NCI-H82 treated with DMSO at 0.1 percent for 48 hours (cell line): Measurements from ENCODE around the gene KLHL28.

Source experiments
- DNase-seq: peaks from one replicate; lab custom pipeline; 2025; ENCODE audit not compliant: unreplicated experiment; lab: John Stamatoyannopoulos, UW

Gene KLHL28, protein sequence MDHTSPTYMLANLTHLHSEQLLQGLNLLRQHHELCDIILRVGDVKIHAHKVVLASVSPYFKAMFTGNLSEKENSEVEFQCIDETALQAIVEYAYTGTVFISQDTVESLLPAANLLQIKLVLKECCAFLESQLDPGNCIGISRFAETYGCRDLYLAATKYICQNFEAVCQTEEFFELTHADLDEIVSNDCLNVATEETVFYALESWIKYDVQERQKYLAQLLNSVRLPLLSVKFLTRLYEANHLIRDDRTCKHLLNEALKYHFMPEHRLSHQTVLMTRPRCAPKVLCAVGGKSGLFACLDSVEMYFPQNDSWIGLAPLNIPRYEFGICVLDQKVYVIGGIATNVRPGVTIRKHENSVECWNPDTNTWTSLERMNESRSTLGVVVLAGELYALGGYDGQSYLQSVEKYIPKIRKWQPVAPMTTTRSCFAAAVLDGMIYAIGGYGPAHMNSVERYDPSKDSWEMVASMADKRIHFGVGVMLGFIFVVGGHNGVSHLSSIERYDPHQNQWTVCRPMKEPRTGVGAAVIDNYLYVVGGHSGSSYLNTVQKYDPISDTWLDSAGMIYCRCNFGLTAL

GRCh38 chr14:44961554-44962333 lies at the start of gene KLHL28, which contains the start of gene TOGARAM1:
Gene KLHL28 (minus strand): TSS chr14:44961947. CDS start chr14:44945928, 16,019 bp downstream.
Gene TOGARAM1 (plus strand): TSS chr14:44962190. CDS start chr14:44962422, 232 bp downstream.
- DNase-seq: peak; percentile 96

DNA sequence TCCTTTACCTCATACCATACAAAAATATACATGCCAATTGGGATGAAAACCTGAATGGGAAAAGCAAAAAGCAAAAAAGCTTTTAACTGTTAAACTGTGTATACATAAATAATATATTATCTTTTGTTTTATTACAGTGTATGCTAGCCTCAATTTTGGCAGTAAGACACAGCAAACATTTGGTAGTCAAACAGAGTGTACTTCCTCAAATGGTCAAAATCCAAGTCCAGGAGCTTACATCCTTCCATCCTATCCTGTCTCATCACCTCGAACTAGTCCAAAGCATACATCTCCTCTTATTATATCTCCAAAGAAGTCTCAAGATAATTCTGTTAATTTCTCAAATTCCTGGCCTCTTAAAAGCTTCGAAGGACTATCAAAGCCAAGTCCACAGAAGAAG lies 42.2 kb upstream of the KLHL28 start:
- no peak for DNase-seq

GRCh38 chr14:44995770-44996294 lies 34.1 kb upstream of the KLHL28 start:
- DNase-seq: no peak

DNA sequence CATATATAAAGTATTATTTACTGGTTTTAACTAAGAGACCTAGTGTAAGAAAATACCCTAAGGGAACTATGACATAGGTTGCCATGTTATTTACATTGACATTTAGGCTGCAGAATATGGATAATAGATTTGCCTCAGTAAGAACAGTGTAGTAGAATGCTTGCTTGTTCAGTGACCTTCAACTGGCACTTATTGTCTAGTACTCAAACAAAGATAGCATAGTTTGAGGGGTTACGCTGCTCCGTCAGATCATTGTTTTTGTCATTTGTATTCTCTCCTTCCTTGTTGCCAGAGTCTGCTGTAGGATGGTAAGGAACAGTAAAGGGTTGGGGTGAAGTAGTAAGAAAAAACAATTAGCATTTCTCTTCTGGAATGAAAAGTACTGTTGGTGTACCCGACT lies 33.4 kb upstream of the KLHL28 start:
- no peak for DNase-seq

DNA sequence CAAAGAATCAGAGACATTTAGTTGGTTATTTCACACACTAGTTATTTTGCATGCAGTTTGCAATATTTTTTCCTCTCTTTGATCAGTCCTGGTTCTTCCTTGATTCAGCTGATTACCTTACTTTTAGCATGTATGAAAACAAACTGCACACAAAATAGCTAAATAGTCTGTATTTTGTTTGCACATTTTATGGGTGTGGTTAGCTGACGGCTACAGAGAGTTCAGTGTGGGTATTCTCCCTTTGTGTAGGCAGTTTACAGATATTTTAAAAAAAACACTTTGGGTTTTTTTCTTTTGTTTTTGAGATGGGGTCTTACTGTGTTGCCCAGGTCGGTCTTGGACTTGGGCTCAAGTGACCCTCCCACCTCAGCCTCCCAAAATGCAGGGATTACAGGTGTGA lies 28.8 kb upstream of the KLHL28 start:
- DNase-seq: no peak

- no peak for DNase-seq
These were observed 28.0 kb upstream of the KLHL28 start for GRCh38 chr14:44989497-44990440.

- DNase-seq: peak; percentile 76
These were observed 26.9 kb upstream of the KLHL28 start for GRCh38 chr14:44988694-44989093.

DNA sequence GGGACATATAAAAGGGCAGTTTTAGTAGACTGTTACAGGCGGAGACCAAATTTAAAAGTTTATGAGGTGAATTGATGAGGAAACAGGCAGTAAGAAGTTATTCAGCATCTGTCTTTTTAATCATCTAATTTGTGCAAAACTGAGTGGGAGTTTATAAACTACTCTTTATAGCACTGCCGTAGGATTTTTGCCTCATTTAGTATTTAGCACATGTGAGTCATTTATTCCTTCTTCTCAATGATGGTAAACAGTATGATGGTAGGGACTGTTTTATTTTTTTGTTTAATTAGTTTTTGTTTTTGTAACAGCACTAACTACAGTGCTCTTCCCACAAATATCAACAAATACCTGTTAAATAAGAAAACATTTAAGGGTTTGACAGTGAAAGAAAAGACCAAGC lies 20.8 kb upstream of the KLHL28 start:
- DNase-seq: no peak

GRCh38 chr14:44981198-44981597 lies 19.5 kb upstream of the KLHL28 start:
- peak; percentile 66 for DNase-seq

GRCh38 chr14:44979740-44980356 lies 18.1 kb upstream of the KLHL28 start:
- DNase-seq: no peak

DNA sequence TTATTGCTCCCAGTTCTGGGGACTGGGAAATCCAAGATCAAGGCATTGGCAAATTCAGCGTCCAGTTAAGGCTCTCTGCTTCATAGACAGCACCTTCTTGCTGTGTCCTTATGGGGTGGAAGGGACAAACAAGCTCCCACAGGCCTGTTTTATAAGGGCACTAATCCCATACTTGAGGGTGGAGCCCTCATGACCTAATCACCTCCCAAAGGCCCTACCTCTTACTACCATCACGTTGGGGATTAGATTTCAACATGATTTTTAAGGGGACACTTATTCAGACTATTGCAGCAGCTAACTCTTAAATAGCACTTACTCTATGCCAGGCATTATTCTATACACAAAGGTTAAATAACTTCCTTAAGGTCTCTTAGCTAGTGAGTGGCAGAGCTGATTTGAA lies 17.5 kb upstream of the KLHL28 start:
- no peak for DNase-seq

- DNase-seq: no peak
These were observed 9.7 kb upstream of the KLHL28 start for GRCh38 chr14:44971459-44971858.

DNA sequence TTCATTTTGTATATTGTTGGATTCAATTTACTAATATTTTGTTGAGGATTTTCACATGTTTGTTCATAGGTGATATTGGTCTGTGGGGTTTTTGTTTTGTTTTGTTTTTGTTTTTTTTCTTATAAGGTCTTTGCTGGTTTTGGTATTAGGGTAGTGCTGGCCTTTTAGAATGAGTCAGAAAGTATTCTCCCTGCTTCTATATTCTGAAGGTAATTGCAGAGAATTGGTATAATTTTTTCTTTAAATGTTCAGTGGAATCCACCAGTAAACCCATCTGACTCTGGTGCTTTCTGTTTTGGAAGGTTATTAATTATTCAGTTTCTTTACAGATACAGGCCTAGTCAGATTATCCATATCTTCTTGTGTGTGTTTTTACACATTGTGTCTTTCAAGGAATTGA lies 9.2 kb upstream of the KLHL28 start:
- no peak for DNase-seq

- DNase-seq: no peak
These were observed 7.0 kb upstream of the KLHL28 start for GRCh38 chr14:44968714-44969113.

DNA sequence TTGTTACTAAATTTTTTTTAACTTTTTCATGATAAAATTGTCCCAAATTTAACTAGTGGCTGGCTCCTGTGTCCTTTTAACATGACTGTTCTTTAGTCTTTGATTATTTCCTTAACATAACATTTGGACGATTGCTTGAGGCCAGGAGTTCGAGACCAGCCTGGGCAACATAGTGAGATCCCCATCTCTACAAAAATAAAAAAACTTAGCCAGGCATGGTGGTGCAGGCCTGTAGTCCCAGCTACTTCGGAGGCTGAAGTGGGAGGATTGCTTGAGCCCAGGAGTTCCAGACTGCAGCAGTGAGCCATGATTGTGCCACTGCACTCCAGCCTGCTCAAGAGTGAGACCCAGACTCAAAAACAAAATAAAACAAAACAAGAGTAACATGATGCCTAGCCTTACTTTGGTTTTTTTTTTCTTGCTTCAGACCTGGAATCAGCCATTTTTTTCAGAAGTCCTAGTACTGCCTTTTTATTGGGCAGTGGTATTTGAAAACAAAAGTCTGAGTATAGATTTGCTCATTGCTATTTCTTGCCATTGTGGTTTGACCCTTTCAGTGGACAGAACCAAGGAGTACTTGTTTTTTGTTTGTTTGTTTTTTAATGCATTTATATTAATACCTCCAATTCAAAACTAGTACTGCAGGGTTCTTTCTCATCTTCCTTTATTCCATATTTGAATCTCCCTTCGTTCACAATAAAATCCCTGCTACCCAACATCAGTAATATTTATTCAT lies 5.0 kb upstream of the KLHL28 start:
- no peak for DNase-seq

DNA sequence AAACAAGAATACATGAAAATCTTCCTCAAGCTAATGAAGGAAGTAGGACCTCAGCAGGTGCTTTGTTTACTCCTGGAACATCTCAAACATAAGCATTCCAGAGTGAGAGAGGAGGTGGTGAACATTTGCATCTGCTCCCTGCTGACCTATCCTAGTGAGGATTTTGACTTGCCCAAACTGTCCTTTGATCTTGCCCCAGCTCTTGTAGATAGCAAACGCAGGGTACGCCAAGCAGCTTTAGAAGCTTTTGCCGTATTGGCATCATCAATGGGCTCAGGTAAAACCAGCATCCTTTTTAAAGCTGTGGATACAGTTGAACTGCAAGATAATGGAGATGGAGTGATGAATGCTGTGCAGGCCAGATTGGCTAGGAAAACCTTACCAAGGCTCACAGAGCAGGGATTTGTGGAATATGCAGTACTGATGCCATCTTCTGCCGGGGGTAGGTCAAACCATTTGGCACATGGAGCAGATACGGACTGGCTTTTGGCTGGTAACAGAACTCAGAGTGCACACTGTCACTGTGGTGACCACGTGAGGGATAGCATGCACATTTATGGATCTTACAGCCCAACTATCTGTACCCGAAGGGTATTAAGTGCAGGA lies 2.1 kb upstream of the KLHL28 start:
- DNase-seq: no peak

DNA sequence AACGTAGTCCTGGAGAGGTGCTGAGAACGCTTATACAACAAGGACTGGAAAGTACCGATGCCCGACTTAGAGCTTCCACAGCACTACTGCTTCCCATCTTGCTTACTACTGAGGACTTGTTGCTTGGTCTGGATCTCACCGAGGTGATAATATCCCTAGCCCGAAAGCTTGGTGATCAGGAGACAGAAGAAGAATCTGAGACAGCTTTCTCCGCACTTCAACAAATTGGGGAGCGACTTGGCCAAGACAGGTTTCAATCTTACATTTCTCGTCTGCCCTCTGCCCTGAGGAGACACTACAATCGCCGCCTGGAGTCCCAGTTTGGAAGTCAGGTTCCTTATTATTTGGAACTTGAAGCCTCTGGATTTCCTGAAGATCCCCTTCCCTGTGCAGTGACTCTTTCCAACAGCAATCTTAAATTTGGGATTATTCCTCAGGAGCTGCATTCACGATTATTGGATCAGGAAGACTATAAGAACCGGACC lies 1.3 kb upstream of the KLHL28 start:
- DNase-seq: no peak

DNA sequence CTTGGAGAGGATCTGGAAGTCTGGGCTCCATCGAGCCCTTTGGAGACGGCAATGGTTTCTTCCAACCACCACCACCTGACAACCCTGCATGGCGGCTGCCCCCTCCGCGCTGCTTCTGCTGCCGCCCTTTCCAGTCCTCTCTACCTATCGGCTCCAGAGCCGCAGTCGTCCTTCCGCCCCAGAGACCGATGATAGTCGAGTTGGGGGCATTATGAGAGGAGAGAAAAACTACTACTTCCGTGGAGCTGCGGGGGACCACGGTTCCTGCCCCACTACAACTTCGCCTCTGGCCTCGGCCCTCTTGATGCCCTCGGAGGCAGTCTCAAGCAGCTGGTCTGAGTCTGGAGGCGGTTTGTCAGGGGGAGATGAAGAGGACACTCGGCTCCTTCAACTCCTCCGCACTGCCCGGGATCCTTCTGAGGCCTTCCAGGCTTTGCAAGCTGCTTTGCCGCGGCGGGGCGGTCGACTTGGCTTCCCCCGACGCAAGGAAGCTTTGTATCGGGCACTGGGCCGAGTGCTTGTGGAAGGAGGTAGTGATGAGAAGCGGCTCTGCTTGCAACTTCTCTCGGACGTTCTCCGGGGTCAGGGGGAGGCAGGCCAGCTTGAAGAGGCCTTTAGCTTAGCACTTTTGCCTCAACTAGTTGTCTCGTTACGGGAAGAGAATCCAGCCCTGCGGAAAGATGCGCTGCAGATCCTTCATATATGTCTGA lies 742 bp upstream of the KLHL28 start:
- no peak for DNase-seq
